Neural progenitor cell (in vitro differentiated cells): ENCODE data around the gene NTM.

Source experiments
- EZH2 ChIP-seq: fragments of 200-600 bp; sonication (generic); IDR thresholded peaks from 2 replicates; pipeline ENCODE4 v1.6.1; 2017; ENCODE audit warnings: antibody characterized with exemption, mild to moderate bottlenecking, moderate library complexity
- EZH2phosphoT487 ChIP-seq: fragments of 200-600 bp; sonication (generic); IDR thresholded peaks from 2 replicates; pipeline ENCODE4 v1.6.1; 2017; ENCODE audit warnings: antibody characterized with exemption
- TF ChIP-seq, protein P1 (sequence below): fragments of 200-600 bp; sonication (generic); IDR thresholded peaks from 2 replicates; pipeline ENCODE4 v1.5.1; 2017; ENCODE audit warnings: antibody characterized with exemption, mild to moderate bottlenecking

DNA sequence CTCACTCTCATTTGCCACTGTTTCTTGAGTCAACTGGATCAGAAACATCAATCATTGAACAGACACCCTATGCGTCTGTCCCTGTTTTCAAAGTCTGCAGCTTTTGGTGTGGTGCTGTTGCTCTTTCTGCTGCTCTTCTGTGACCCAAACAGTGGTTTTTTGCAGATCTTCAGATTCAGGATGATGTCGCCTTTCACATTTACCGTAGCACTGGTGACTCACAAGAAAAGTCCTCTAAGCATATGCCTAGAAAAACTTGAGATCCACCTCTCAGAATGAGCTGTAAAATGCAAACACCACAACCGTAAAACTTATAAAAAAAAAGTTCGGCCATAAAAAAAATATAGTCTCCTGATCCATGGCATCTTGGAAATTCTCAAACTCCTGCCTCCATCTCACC, 400.4 kb downstream of the NTM start:
- no peak for TF ChIP-seq EZH2phosphoT487
- no peak for TF ChIP-seq EZH2
- TF ChIP-seq, protein P1, sequence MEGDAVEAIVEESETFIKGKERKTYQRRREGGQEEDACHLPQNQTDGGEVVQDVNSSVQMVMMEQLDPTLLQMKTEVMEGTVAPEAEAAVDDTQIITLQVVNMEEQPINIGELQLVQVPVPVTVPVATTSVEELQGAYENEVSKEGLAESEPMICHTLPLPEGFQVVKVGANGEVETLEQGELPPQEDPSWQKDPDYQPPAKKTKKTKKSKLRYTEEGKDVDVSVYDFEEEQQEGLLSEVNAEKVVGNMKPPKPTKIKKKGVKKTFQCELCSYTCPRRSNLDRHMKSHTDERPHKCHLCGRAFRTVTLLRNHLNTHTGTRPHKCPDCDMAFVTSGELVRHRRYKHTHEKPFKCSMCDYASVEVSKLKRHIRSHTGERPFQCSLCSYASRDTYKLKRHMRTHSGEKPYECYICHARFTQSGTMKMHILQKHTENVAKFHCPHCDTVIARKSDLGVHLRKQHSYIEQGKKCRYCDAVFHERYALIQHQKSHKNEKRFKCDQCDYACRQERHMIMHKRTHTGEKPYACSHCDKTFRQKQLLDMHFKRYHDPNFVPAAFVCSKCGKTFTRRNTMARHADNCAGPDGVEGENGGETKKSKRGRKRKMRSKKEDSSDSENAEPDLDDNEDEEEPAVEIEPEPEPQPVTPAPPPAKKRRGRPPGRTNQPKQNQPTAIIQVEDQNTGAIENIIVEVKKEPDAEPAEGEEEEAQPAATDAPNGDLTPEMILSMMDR = no peak
